HepG2 (cell line): ENCODE data around the gene FSD1. TPM values are rescaled to one million over a fixed set of nuclear protein-coding genes. Genes with fewer than 3 reads are reported as not detected.
A peak's percentile ranks its signal among the peaks of the same experiment; 100 is the strongest.

Experiments used
- ATAC-seq: fragments of 200-7000 bp; cut with Tn5 transposase; 3 replicates; pipeline ENCODE4 v1.9.1; 2020; ENCODE audit warnings: mild to moderate bottlenecking, moderate library complexity
- BruUV-seq: library from RNA; stranded (reverse); fragments of 400-500 nt; replicated peaks from 2 replicates; lab custom pipeline; 2021; lab: Mats Ljungman, UMichigan
- CTCF ChIA-PET: fragments of 300-600 bp; formaldehyde crosslinking; extraction: SDS; loops from one replicate; lab custom pipeline; 2021; ENCODE audit warnings: low total read pairs, inconsistent platforms, low intra/inter-chr PET ratio; lab: Yijun Ruan, JAX
- POLR2A ChIA-PET: fragments of 350-600 bp; sonication (Branson Sonifier 250); formaldehyde crosslinking; loops from one replicate; lab custom pipeline; 2020; ENCODE audit warnings: antibody characterized with exemption, inconsistent platforms; lab: Yijun Ruan, JAX
- DNase-seq: peaks from one replicate; pipeline ENCODE4 v3.0.0-alpha.2; 2015; ENCODE audit warnings: low spot score
- FAIRE-seq: peaks from 3 replicates; lab custom pipeline; 2011; peaks lifted over from hg19 to GRCh38; lab: Jason Lieb, UNC
- H2AFZ ChIP-seq: one replicate; pipeline ENCODE4 v1.6.1; 2011; ENCODE audit warnings: low read length, inconsistent platforms
- H3K27ac ChIP-seq: fragments of 300-600 bp; 3 replicates; pipeline ENCODE4 v1.8.0; 2011; ENCODE audit warnings: mixed run types, mild to moderate bottlenecking, mixed read lengths, low read length, inconsistent platforms; ENCODE audit not compliant: insufficient read depth; ENCODE audit errors: extremely low read length
- H3K27me3 ChIP-seq, 2 experiments: fragments of 200-600 bp in 1 of 2; 2 replicates in 1 of 2; 3 replicates in 1 of 2; pipeline versions ENCODE4 v1.6.0 to v1.8.0; 2011; ENCODE audit warnings: low read length in 2 of 2, mild to moderate bottlenecking in 2 of 2, moderate library complexity in 2 of 2, inconsistent platforms in 1 of 2; ENCODE audit not compliant: insufficient read depth in 2 of 2, control insufficient read depth in 1 of 2
- H3K36me3 ChIP-seq, 2 experiments: fragments of 200-600 bp in 1 of 2; replicated peaks in 1 of 2; 2 replicates in 1 of 2; 3 replicates in 1 of 2; pipeline versions ENCODE4 v1.5.1 to v1.8.0; 2011; ENCODE audit warnings: low read length in 2 of 2, inconsistent platforms in 1 of 2; ENCODE audit not compliant: insufficient read depth in 2 of 2, control insufficient read depth in 1 of 2
- H3K4me1 ChIP-seq: 2 replicates; pipeline ENCODE4 v1.5.1; 2012; ENCODE audit warnings: low read length, inconsistent platforms; ENCODE audit not compliant: insufficient read depth
- H3K4me2 ChIP-seq: 2 replicates; pipeline ENCODE4 v1.6.0; 2011; ENCODE audit warnings: low read depth, low read length, inconsistent platforms
- H3K4me3 ChIP-seq, 3 experiments: fragments of 200-600 bp in 1 of 3; sonication (generic), shearing (Covaris generic) in 1 of 3; replicated peaks in 1 of 3; 2 replicates each; pipeline ENCODE4 v1.5.1; 2011 to 2016; ENCODE audit warnings: low read length in 3 of 3, inconsistent platforms in 2 of 3, low read depth in 2 of 3, mild to moderate bottlenecking in 2 of 3, control low read depth in 1 of 3, mixed read lengths in 1 of 3; ENCODE audit not compliant: insufficient read depth in 1 of 3
- H3K79me2 ChIP-seq: one replicate; pipeline ENCODE4 v1.6.1; 2011; ENCODE audit warnings: low read length, inconsistent platforms; ENCODE audit not compliant: insufficient read depth
- H3K9ac ChIP-seq: 2 replicates; pipeline ENCODE4 v1.6.0; 2011; ENCODE audit warnings: mild to moderate bottlenecking, low read depth, low read length, inconsistent platforms; ENCODE audit not compliant: insufficient read depth
- H3K9me3 ChIP-seq: 2 replicates; pipeline ENCODE4 v1.5.1; 2012; ENCODE audit warnings: mild to moderate bottlenecking, low read length
- H4K20me1 ChIP-seq: 2 replicates; pipeline ENCODE4 v1.6.0; 2011; ENCODE audit warnings: inconsistent platforms, mild to moderate bottlenecking, low read length, moderate library complexity; ENCODE audit not compliant: insufficient read depth
- CBFB ChIP-seq: sonication (generic); formaldehyde crosslinking; IDR thresholded peaks from 2 replicates; pipeline ENCODE4 v1.4.0; 2020; ENCODE audit warnings: missing genetic modification reagents
- HNRNPH1 ChIP-seq: fragments of 200-400 bp; formaldehyde crosslinking; optimal IDR thresholded peaks from 2 replicates; pipeline ENCODE3; 2017; ENCODE audit warnings: mild to moderate bottlenecking, low read depth, low read length
- HNRNPL ChIP-seq: fragments of 200-400 bp; formaldehyde crosslinking; IDR thresholded peaks from 2 replicates; pipeline ENCODE4 v1.6.1; 2017; ENCODE audit warnings: mild to moderate bottlenecking, low read depth, low read length
- RBM22 ChIP-seq: fragments of 200-400 bp; formaldehyde crosslinking; optimal IDR thresholded peaks from 2 replicates; pipeline ENCODE3; 2017; ENCODE audit warnings: mild to moderate bottlenecking, low read length, moderate library complexity
- STAG1 ChIP-seq: sonication (generic); formaldehyde crosslinking; IDR thresholded peaks from 2 replicates; pipeline ENCODE4 v1.4.0; 2020; ENCODE audit warnings: missing genetic modification reagents
- YY1 ChIP-seq: IDR thresholded peaks from 2 replicates; pipeline ENCODE4 v1.6.1; 2011; ENCODE audit warnings: low read length, low read depth, moderate library complexity, mild to moderate bottlenecking; ENCODE audit not compliant: insufficient read depth, insufficient replicate concordance
- ZNF564 ChIP-seq: sonication (generic); formaldehyde crosslinking; IDR thresholded peaks from 2 replicates; pipeline ENCODE4 v1.8.1; 2023; ENCODE audit warnings: mild to moderate bottlenecking, missing genetic modification reagents
- WGBS: methylation state at CpG from one replicate; pipeline ENCODE4 v1.1.6; 2017; ENCODE audit warnings: low lambda C conversion rate; 5-methylcytosine and 5-hydroxymethylcytosine counted together
- in situ Hi-C: cut with HindIII; loops from 2 replicates; pipeline ENCODE4 v1.10.0; 2017; ENCODE audit warnings: low pct_unique_long_range_greater_than_20kb; ENCODE audit not compliant: extremely low pct_ligation_motif_present
- intact Hi-C: fragments of 100-400 bp; cut with micrococcal nuclease; formaldehyde crosslinking; loops from one replicate; pipeline ENCODE4 v1.10.0; 2022; ENCODE audit not compliant: unreplicated experiment
- polyA plus RNA-seq, 8 experiments: library from polyadenylated mRNA; depleted of rRNA in 3 of 8; stranded (reverse) in 7 of 8; unstranded in 1 of 8; fragments of >200 nt; fragmentation: Illumina TruSeq in 4 of 8; extraction: Trizol in 4 of 8; gene quantifications; 2 replicates each; pipeline versions ENCODE4 v1.2.1 to v1.2.3, GENCODE V29; 2011 to 2016; ENCODE audit warnings: low read depth in 4 of 8, missing spikeins in 1 of 8, mixed read lengths in 1 of 8; ENCODE audit not compliant: insufficient read depth in 1 of 8
- total RNA-seq, 5 experiments: library from RNA; depleted of rRNA; stranded (reverse); fragments of >200 nt; fragmentation: Illumina TruSeq; extraction: Trizol; gene quantifications; 2 replicates each; pipeline ENCODE4 v1.2.3, GENCODE V29; 2016; ENCODE audit warnings: low read depth in 1 of 5
- TF ChIP-seq, protein P1 (sequence below): sonication (generic); formaldehyde crosslinking; IDR thresholded peaks from 2 replicates; pipeline ENCODE4 v1.5.0; 2020; ENCODE audit warnings: mild to moderate bottlenecking, missing genetic modification reagents, moderate library complexity
- TF ChIP-seq, protein P2 (sequence below): sonication (generic); formaldehyde crosslinking; IDR thresholded peaks from 2 replicates; pipeline ENCODE4 v1.5.0; 2020; ENCODE audit warnings: mild to moderate bottlenecking, missing genetic modification reagents, borderline replicate concordance

Gene FSD1
- total and polyA plus RNA-seq, 2 of the 13 experiments (the other 11 are each of a cell fraction or from before 2014, with no cell fraction given) = 0.29 to 0.66 TPM

DNA sequence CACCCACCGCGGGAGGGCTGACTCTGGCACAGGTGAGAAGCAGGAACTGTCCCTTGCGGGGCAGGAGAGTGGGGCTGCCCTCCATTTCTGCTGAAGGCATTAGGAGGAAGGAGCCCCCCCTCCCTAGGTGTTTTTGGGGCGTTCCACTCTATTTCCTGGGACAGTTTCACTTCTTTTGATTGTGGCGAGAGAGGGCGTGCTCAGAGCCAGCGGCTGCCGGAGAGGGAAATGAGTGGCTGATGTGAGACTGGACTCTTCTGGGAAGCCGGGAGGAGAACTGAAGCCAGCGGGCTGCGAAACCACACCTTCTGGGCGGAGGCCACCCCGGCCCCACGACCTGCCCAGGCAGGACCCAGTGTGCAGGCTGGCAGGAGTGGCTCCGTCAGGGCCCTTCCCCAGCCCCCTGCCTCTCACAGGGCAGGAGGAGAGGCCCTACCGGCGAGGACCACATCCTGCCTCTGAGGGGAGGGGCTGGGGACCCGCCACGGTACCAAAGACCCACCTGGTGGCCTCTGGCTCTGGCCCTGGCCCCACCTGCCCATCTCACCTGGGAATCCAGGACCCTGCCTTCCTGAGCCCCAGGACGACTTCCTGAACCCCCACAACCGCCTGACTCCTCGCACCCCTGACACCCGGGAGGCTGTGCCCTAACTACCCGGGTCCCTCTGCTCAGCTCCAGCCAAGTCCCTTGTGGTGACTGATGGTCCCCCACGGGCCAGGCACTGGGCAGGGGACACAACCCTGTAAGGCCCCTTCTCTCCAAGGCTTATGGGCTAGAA is 64.9 kb downstream of the FSD1 start:
- peaks cover 9% of the 10 kb centered on the region for H3K4me1 ChIP-seq
- 91% methylated on average over 15 of the region's 25 CpGs for WGBS
- H4K20me1 ChIP-seq = no peaks in the 10 kb centered on the region; the same call in 1 of the 2 replicates
- H3K9me3 ChIP-seq = no peaks in the 10 kb centered on the region
- CTCF ChIA-PET = interaction anchor here (0.7 to 0.9 kb wide), 2 partner anchors 16 to 30 kb away, joined by 3 read pairs; no protein-coding TSS in a partner anchor
- no peaks in the 10 kb centered on the region for H3K27me3 ChIP-seq
- H3K4me3 ChIP-seq = no peak overlapping the region
- ATAC-seq (no peak), FAIRE-seq (no peak)
- TF ChIP-seq HNRNPH1 (no peak), RBM22 (peak; percentile 11), CBFB (0 out of 2 replicates have a peak, but pooled peaks have one; percentile 12)
- TF ChIP-seq, all 625 proteins: peak for 2
- Histone ChIP-seq H3K36me3 (peaks cover 18 to 46% of the 10 kb centered on the region in 2 experiments; a peak in 4 of 5 replicates), H3K27ac (no peak overlapping the region), H3K79me2 (peaks cover 35% of the 10 kb centered on the region), H3K9ac (no peak overlapping the region), H3K4me2 (no peak overlapping the region), H2AFZ (no peak overlapping the region)
- BruUV-seq = no TSS peak
- in situ Hi-C loops = no loop called here
- intact Hi-C loops = no loop called here
- POLR2A ChIA-PET = interaction anchor here (1.0 kb wide), 1 partner anchor 31 kb away, joined by 3 read pairs; the partner anchor contains the start of gene SH3GL1
- DNase-seq = no peak

DNA sequence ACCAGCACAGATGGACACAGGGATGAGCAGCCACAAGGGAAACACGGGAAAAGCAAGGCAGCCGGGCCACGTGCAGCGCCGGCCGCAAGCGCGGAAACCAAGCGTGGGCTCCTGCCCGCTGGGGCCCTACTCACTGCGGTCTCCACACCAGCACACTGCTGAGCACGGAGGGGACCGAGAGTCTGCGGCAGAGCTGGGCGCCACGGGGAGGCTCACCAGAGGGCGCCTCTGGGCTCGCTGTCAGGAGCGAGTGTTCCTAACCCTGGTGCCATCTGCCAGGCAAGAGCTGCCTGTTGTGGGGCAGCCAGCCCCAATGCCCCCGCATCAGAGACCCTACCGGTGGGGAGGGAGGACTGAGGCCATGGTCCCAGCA is 65.5 kb downstream of the FSD1 start:
- CTCF ChIA-PET = interaction anchor here (0.7 to 0.9 kb wide), 2 partner anchors 16 to 30 kb away, joined by 3 read pairs; no protein-coding TSS in a partner anchor
- no peak for FAIRE-seq
- 91% methylated on average over 18 of the region's 21 CpGs for WGBS
- TF ChIP-seq, protein P1, sequence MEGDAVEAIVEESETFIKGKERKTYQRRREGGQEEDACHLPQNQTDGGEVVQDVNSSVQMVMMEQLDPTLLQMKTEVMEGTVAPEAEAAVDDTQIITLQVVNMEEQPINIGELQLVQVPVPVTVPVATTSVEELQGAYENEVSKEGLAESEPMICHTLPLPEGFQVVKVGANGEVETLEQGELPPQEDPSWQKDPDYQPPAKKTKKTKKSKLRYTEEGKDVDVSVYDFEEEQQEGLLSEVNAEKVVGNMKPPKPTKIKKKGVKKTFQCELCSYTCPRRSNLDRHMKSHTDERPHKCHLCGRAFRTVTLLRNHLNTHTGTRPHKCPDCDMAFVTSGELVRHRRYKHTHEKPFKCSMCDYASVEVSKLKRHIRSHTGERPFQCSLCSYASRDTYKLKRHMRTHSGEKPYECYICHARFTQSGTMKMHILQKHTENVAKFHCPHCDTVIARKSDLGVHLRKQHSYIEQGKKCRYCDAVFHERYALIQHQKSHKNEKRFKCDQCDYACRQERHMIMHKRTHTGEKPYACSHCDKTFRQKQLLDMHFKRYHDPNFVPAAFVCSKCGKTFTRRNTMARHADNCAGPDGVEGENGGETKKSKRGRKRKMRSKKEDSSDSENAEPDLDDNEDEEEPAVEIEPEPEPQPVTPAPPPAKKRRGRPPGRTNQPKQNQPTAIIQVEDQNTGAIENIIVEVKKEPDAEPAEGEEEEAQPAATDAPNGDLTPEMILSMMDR (CRISPR knock-in tag) = peak; percentile 55
- TF ChIP-seq HNRNPL = 0 out of 2 replicates have a peak, but pooled peaks have one; percentile 56
- peak; percentile 56 for TF ChIP-seq STAG1 (CRISPR knock-in tag)
- TF ChIP-seq YY1 = no peak
- no peak for TF ChIP-seq ZNF564 (CRISPR knock-in tag)
- TF ChIP-seq, protein P2, sequence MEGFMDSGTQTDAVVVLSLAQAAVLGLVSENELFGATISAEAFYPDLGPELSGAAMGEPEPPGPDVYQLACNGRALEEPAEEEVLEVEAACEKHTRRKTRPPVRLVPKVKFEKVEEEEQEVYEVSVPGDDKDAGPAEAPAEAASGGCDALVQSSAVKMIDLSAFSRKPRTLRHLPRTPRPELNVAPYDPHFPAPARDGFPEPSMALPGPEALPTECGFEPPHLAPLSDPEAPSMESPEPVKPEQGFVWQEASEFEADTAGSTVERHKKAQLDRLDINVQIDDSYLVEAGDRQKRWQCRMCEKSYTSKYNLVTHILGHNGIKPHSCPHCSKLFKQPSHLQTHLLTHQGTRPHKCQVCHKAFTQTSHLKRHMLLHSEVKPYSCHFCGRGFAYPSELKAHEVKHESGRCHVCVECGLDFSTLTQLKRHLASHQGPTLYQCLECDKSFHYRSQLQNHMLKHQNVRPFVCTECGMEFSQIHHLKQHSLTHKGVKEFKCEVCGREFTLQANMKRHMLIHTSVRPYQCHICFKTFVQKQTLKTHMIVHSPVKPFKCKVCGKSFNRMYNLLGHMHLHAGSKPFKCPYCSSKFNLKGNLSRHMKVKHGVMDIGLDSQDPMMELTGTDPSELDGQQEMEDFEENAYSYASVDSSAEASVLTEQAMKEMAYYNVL (CRISPR knock-in tag) = no peak

More for the DNA sequence above, 65.5 kb downstream of the FSD1 start:
- peaks cover 40% of the 10 kb centered on the region for H3K79me2 ChIP-seq
- ATAC-seq (no peak), DNase-seq (no peak)
- H4K20me1 ChIP-seq = no peaks in the 10 kb centered on the region; the same call in 1 of the 2 replicates
- H3K27me3 ChIP-seq = no peaks in the 10 kb centered on the region
- H3K36me3 ChIP-seq = peaks cover 18 to 45% of the 10 kb centered on the region in 2 experiments; a peak in 4 of 5 replicates
- no peak overlapping the region for H3K4me3 ChIP-seq
- peaks cover 15% of the 10 kb centered on the region for H3K4me1 ChIP-seq
- H3K4me2 ChIP-seq = no peak overlapping the region
- in situ Hi-C loops = no loop called here
- no peak overlapping the region for H3K9ac ChIP-seq
- no peak overlapping the region for H3K27ac ChIP-seq
- H2AFZ ChIP-seq = no peak overlapping the region
- BruUV-seq = no TSS peak
- POLR2A ChIA-PET = interaction anchor here (1.0 kb wide), 1 partner anchor 30 kb away, joined by 3 read pairs; the partner anchor contains the start of gene SH3GL1
- intact Hi-C loops = no loop called here
- no peaks in the 10 kb centered on the region for H3K9me3 ChIP-seq
